ENCODE data around the gene MAPK1IP1L. TPM values are rescaled to one million over a fixed set of nuclear protein-coding genes. Genes with fewer than 3 reads are reported as not detected.

Gene MAPK1IP1L
- total and polyA plus RNA-seq, 2 of the 13 experiments (the other 11 are each of a cell fraction or from before 2014, with no cell fraction given) = 27.8 to 68.4 TPM

DNA sequence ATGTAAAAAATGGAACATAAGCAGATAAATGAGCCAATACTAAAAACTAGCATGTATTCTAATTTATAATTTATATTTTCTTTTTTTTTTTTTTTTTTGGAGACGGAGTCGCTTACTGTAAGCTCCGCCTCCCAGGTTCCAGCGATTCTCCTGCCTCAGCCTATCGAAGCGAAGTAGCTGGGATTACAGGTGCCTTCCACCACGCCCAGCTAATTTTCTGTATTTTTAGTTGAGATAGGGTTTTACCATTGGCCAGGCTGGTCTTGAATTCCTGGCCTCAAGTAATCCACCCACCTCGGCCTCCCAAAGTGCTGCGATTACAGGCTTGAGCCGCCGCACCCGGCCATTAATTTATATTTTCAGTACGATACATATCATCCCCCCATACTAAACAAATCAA, 2.7 kb downstream of the MAPK1IP1L start:
- intact Hi-C loops (cut with micrococcal nuclease; ENCODE audit: unreplicated experiment) = no loop called here
- POLR2A ChIA-PET = no interaction called here
- Histone ChIP-seq H4K20me1 (ENCODE audit: insufficient read depth, low read length) (peaks cover 33% of the 10 kb centered on the region), H3K4me2 (ENCODE audit: low read depth, low read length) (no peak overlapping the region), H2AFZ (ENCODE audit: low read length) (no peak overlapping the region), H3K9ac (ENCODE audit: insufficient read depth, low read depth, low read length) (no peak overlapping the region), H3K9me3 (ENCODE audit: low read length) (no peaks in the 10 kb centered on the region), H3K27ac (ENCODE audit: extremely low read length, insufficient read depth, low read length) (no peak overlapping the region), H3K27me3 (ENCODE audit: control insufficient read depth in 1 of 2, insufficient read depth in 2 of 2, low read length in 2 of 2) (no peaks in the 10 kb centered on the region; a peak in 1 of 5 replicates), H3K4me3 (replicated peaks in 1 of 3; ENCODE audit: insufficient read depth in 1 of 3, low read depth in 2 of 3, low read length in 3 of 3) (no peak overlapping the region), H3K79me2 (ENCODE audit: insufficient read depth, low read length) (peaks cover 64% of the 10 kb centered on the region), H3K4me1 (ENCODE audit: insufficient read depth, low read length) (peaks cover 57% of the 10 kb centered on the region), H3K36me3 (replicated peaks in 1 of 2; ENCODE audit: control insufficient read depth in 1 of 2, insufficient read depth in 2 of 2, low read length in 2 of 2) (peaks cover 0 to 5% of the 10 kb centered on the region in 2 experiments; a peak in 4 of 5 replicates)
- TF ChIP-seq ZNF768 (CRISPR knock-in tag; IDR thresholded peaks at IDR 0.05) (no peak), ZNF703 (CRISPR knock-in tag; IDR thresholded peaks at IDR 0.05; ENCODE audit: borderline replicate concordance) (no peak), MBD4 (IDR thresholded peaks at IDR 0.05; ENCODE audit: borderline replicate concordance, low read length) (no peak), TERF1 (CRISPR knock-in tag; IDR thresholded peaks at IDR 0.05) (no peak), POGZ (CRISPR knock-in tag; IDR thresholded peaks at IDR 0.05) (no peak), RBFOX2 (IDR thresholded peaks at IDR 0.05; ENCODE audit: low read depth, low read length) (no peak), NR2F2 (IDR thresholded peaks at IDR 0.05; ENCODE audit: borderline replicate concordance, low read depth) (no peak), CHD2 (IDR thresholded peaks at IDR 0.05; ENCODE audit: low read depth, low read length) (no peak), ZNF605 (CRISPR knock-in tag; IDR thresholded peaks at IDR 0.05) (no peak), ZNF234 (CRISPR knock-in tag; conservative IDR thresholded peaks at IDR 0.05) (no peak)
- TF ChIP-seq, protein P1, sequence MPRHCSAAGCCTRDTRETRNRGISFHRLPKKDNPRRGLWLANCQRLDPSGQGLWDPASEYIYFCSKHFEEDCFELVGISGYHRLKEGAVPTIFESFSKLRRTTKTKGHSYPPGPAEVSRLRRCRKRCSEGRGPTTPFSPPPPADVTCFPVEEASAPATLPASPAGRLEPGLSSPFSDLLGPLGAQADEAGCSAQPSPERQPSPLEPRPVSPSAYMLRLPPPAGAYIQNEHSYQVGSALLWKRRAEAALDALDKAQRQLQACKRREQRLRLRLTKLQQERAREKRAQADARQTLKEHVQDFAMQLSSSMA (CRISPR knock-in tag; IDR thresholded peaks at IDR 0.05) = no peak
- TF ChIP-seq, protein P2, sequence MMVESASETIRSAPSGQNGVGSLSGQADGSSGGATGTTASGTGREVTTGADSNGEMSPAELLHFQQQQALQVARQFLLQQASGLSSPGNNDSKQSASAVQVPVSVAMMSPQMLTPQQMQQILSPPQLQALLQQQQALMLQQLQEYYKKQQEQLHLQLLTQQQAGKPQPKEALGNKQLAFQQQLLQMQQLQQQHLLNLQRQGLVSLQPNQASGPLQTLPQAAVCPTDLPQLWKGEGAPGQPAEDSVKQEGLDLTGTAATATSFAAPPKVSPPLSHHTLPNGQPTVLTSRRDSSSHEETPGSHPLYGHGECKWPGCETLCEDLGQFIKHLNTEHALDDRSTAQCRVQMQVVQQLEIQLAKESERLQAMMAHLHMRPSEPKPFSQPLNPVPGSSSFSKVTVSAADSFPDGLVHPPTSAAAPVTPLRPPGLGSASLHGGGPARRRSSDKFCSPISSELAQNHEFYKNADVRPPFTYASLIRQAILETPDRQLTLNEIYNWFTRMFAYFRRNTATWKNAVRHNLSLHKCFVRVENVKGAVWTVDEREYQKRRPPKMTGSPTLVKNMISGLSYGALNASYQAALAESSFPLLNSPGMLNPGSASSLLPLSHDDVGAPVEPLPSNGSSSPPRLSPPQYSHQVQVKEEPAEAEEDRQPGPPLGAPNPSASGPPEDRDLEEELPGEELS (CRISPR knock-in tag; IDR thresholded peaks at IDR 0.05) = no peak
- TF ChIP-seq, protein P3, sequence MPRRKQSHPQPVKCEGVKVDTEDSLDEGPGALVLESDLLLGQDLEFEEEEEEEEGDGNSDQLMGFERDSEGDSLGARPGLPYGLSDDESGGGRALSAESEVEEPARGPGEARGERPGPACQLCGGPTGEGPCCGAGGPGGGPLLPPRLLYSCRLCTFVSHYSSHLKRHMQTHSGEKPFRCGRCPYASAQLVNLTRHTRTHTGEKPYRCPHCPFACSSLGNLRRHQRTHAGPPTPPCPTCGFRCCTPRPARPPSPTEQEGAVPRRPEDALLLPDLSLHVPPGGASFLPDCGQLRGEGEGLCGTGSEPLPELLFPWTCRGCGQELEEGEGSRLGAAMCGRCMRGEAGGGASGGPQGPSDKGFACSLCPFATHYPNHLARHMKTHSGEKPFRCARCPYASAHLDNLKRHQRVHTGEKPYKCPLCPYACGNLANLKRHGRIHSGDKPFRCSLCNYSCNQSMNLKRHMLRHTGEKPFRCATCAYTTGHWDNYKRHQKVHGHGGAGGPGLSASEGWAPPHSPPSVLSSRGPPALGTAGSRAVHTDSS (CRISPR knock-in tag; conservative IDR thresholded peaks at IDR 0.05) = no peak
- TF ChIP-seq, protein P4, sequence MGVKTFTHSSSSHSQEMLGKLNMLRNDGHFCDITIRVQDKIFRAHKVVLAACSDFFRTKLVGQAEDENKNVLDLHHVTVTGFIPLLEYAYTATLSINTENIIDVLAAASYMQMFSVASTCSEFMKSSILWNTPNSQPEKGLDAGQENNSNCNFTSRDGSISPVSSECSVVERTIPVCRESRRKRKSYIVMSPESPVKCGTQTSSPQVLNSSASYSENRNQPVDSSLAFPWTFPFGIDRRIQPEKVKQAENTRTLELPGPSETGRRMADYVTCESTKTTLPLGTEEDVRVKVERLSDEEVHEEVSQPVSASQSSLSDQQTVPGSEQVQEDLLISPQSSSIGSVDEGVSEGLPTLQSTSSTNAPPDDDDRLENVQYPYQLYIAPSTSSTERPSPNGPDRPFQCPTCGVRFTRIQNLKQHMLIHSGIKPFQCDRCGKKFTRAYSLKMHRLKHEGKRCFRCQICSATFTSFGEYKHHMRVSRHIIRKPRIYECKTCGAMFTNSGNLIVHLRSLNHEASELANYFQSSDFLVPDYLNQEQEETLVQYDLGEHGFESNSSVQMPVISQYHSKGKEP (CRISPR knock-in tag; IDR thresholded peaks at IDR 0.05) = no peak
- in situ Hi-C loops (cut with HindIII; ENCODE audit: extremely low pct_ligation_motif_present, low pct_unique_long_range_greater_than_20kb) = no loop called here
- no peak for ATAC-seq
- FAIRE-seq = no peak
- CTCF ChIA-PET (ENCODE audit: low intra/inter-chr PET ratio, low total read pairs) = no interaction called here
- DNase-seq (ENCODE audit: low spot score) = no peak
- WGBS (ENCODE audit: low lambda C conversion rate) = 97% methylated on average over 13 of the region's 13 CpGs
- BruUV-seq (replicated peaks) = no TSS peak

All from HepG2 (cell line).